Stimulated activated naive CD4-positive, alpha-beta T cell treated with Interleukin-2 at 50 U/mL for 16 hours (primary cell): ENCODE data around the gene UBASH3A.
"Not testable (repeated sequence)": the region's sequence is repeated elsewhere in the genome, so short reads cannot be mapped to it uniquely, and the experiment has no call there.

Experiments used
- DNase-seq: peaks from one replicate; lab custom pipeline; 2025; lab: John Stamatoyannopoulos, UW

UBASH3A gene

GRCh38 chr21:42390696-42391095 is 13.0 kb upstream of the UBASH3A start:
- DNase-seq = no peak

- no peak for DNase-seq
These were observed 12.4 kb upstream of the UBASH3A start for GRCh38 chr21:42391297-42391696.

GRCh38 chr21:42392731-42393442 is 10.8 kb upstream of the UBASH3A start:
- no peak for DNase-seq

- DNase-seq = no peak
These were observed 10.2 kb upstream of the UBASH3A start for GRCh38 chr21:42393443-42393950.

GRCh38 chr21:42395302-42395701 is 8.4 kb upstream of the UBASH3A start:
- DNase-seq = no peak

- no peak for DNase-seq
These were observed 7.6 kb upstream of the UBASH3A start, which contains the start of gene TMPRSS3 for GRCh38 chr21:42395905-42396651. TSS of gene TMPRSS3 (minus strand) at chr21:42396052. CDS start at chr21:42395417, 635 bp downstream.

- no peak for DNase-seq
These were observed 6.6 kb upstream of the UBASH3A start for GRCh38 chr21:42396799-42397745.

- DNase-seq = no peak
These were observed 5.8 kb upstream of the UBASH3A start for GRCh38 chr21:42397746-42398394.

GRCh38 chr21:42398436-42399028 is 5.2 kb upstream of the UBASH3A start:
- no peak for DNase-seq

- DNase-seq = peak; percentile 27
These were observed 3.2 kb upstream of the UBASH3A start for GRCh38 chr21:42400525-42400924.

GRCh38 chr21:42401154-42401553 is 2.5 kb upstream of the UBASH3A start:
- no peak for DNase-seq

GRCh38 chr21:42401820-42402251 is 1.9 kb upstream of the UBASH3A start:
- no peak for DNase-seq

GRCh38 chr21:42404539-42404938 is 837 bp downstream of the UBASH3A start:
- no peak for DNase-seq

GRCh38 chr21:42405064-42406013 is 1.6 kb downstream of the UBASH3A start:
- peak; percentile 12 for DNase-seq

- DNase-seq = peak; percentile 53
These were observed 2.5 kb downstream of the UBASH3A start for GRCh38 chr21:42406201-42406621.

GRCh38 chr21:42406866-42407265 is 3.2 kb downstream of the UBASH3A start:
- DNase-seq = peak; percentile 15

GRCh38 chr21:42407476-42407875 is 3.8 kb downstream of the UBASH3A start:
- DNase-seq = no peak

- not testable (repeated sequence) for DNase-seq
These were observed 5.0 kb downstream of the UBASH3A start for GRCh38 chr21:42408718-42409117.

GRCh38 chr21:42409366-42409765 is 5.7 kb downstream of the UBASH3A start:
- peak; percentile 11 for DNase-seq
